HCT116 (cell line): Measurements from ENCODE around the gene TBC1D2B. TPM values are rescaled to one million over a fixed set of nuclear protein-coding genes. Genes with fewer than 3 reads are reported as not detected.

Experiments used
- ATAC-seq: fragments of 200-7000 bp; cut with Tn5 transposase; 2 replicates; pipeline ENCODE4 v1.9.1; 2020; ENCODE audit warnings: mild to moderate bottlenecking, moderate library complexity
- BruUV-seq: library from RNA; stranded (reverse); fragments of 400-500 nt; replicated peaks from 2 replicates; lab custom pipeline; 2021; lab: Mats Ljungman, UMichigan
- CTCF ChIA-PET: fragments of 300-600 bp; sonication (Branson Sonifier 250); formaldehyde crosslinking; loops from one replicate; lab custom pipeline; 2021; ENCODE audit warnings: antibody characterized with exemption; lab: Charles Lee
- POLR2A ChIA-PET: fragments of 300-600, 350-600 bp; sonication (Branson Sonifier 250); formaldehyde crosslinking; loops from one replicate; lab custom pipeline; 2021; ENCODE audit warnings: antibody characterized with exemption; lab: Charles Lee
- RAD21 ChIA-PET, 2 experiments: fragments of 300-600 bp; sonication (Branson Sonifier 250); formaldehyde crosslinking; loops; one replicate each; lab custom pipeline; 2023; ENCODE audit warnings: low total read pairs in 2 of 2; ENCODE audit not compliant: uncharacterized antibody in 2 of 2, unreplicated experiment in 2 of 2, low non-redundant PET in 1 of 2; lab: Charles Lee
- DNase-seq: peaks from one replicate; pipeline ENCODE4 v3.0.0-alpha.2; 2010; ENCODE audit warnings: low read depth, low spot score
- H2AFZ ChIP-seq: fragments of 200-600 bp; shearing (Covaris generic), sonication (generic); 2 replicates; pipeline ENCODE4 v1.6.1; 2017; ENCODE audit warnings: low read depth, mixed run types, mixed read lengths, antibody characterized with exemption, low read length; ENCODE audit not compliant: poor library complexity, severe bottlenecking
- H3K27ac ChIP-seq: 2 replicates; pipeline ENCODE4 v1.5.1; 2012; ENCODE audit warnings: low read depth, low read length
- H3K27me3 ChIP-seq: fragments of 200-600 bp; sonication (generic); 2 replicates; pipeline ENCODE4 v1.6.1; 2016; ENCODE audit warnings: mixed run types, low read length, mixed read lengths; ENCODE audit not compliant: insufficient read depth
- H3K36me3 ChIP-seq, 2 experiments: fragments of 200-500 bp in 1 of 2; fragments of 200-600 bp in 1 of 2; sonication (Bioruptor generic) in 1 of 2; sonication (generic) in 1 of 2; 2 replicates each; pipeline versions ENCODE4 v1.5.1 to v1.6.1; 2014 to 2016; ENCODE audit warnings: low read length in 2 of 2, inconsistent platforms in 1 of 2, mixed read lengths in 1 of 2, mixed run types in 1 of 2; ENCODE audit not compliant: insufficient read depth in 2 of 2, control insufficient read depth in 1 of 2
- H3K4me1 ChIP-seq, 2 experiments: fragments of 200-600 bp in 1 of 2; sonication (generic) in 1 of 2; 2 replicates each; pipeline versions ENCODE4 v1.5.1 to v1.6.1; 2012 to 2017; ENCODE audit warnings: low read length in 2 of 2, inconsistent platforms in 1 of 2, mild to moderate bottlenecking in 1 of 2, mixed read lengths in 1 of 2, mixed run types in 1 of 2, moderate library complexity in 1 of 2; ENCODE audit not compliant: insufficient read depth in 2 of 2, control insufficient read depth in 1 of 2
- H3K4me2 ChIP-seq: fragments of 200-600 bp; sonication (generic); 2 replicates; pipeline ENCODE4 v1.6.1; 2017; ENCODE audit warnings: mixed run types, low read length, mixed read lengths
- H3K4me3 ChIP-seq, 2 experiments: fragments of 200-600 bp in 1 of 2; sonication (generic) in 1 of 2; replicated peaks in 1 of 2; 2 replicates each; pipeline ENCODE4 v1.5.1; 2011 to 2016; ENCODE audit warnings: low read length in 2 of 2, control low read depth in 1 of 2, low read depth in 1 of 2, mild to moderate bottlenecking in 1 of 2, mixed read lengths in 1 of 2, mixed run types in 1 of 2
- H3K79me2 ChIP-seq: fragments of 200-600 bp; sonication (generic); 2 replicates; pipeline ENCODE4 v1.6.1; 2017; ENCODE audit warnings: mild to moderate bottlenecking, mixed run types, low read length, moderate library complexity, mixed read lengths; ENCODE audit not compliant: insufficient read depth
- H3K9ac ChIP-seq: fragments of 200-600 bp; sonication (generic); 2 replicates; pipeline ENCODE4 v1.6.1; 2016; ENCODE audit warnings: low read length, mixed read lengths
- H3K9me2 ChIP-seq: fragments of 200-600 bp; sonication (generic), shearing (Covaris generic); 2 replicates; pipeline ENCODE4 v1.6.1; 2017; ENCODE audit warnings: mixed run types, mild to moderate bottlenecking, moderate library complexity; ENCODE audit not compliant: insufficient read depth
- H3K9me3 ChIP-seq, 2 experiments: fragments of 200-500 bp in 1 of 2; fragments of 200-600 bp in 1 of 2; sonication (Bioruptor generic) in 1 of 2; sonication (generic) in 1 of 2; 2 replicates each; pipeline ENCODE4 v1.6.1; 2014 to 2017; ENCODE audit warnings: low read length in 2 of 2, mixed read lengths in 2 of 2, inconsistent platforms in 1 of 2, low read depth in 1 of 2, mild to moderate bottlenecking in 1 of 2, mixed run types in 1 of 2, moderate library complexity in 1 of 2; ENCODE audit not compliant: control insufficient read depth in 1 of 2, insufficient read depth in 1 of 2
- H4K20me1 ChIP-seq: fragments of 200-600 bp; sonication (generic), shearing (Covaris generic); 2 replicates; pipeline ENCODE4 v1.6.1; 2017; ENCODE audit warnings: mixed run types, mild to moderate bottlenecking, moderate library complexity; ENCODE audit not compliant: insufficient read depth
- EZH2phosphoT487 ChIP-seq: fragments of 200-600 bp; IDR thresholded peaks from 2 replicates; pipeline ENCODE4 v1.6.1; 2018; ENCODE audit warnings: antibody characterized with exemption, borderline replicate concordance
- FOSL1 ChIP-seq: IDR thresholded peaks from 2 replicates; pipeline ENCODE4 v1.6.1; 2012; ENCODE audit warnings: low read depth
- POLR2A ChIP-seq: IDR thresholded peaks from 2 replicates; pipeline ENCODE4 v1.7.0; 2011; ENCODE audit warnings: borderline replicate concordance; ENCODE audit not compliant: insufficient read depth, insufficient read length; ENCODE audit errors: extremely low read depth
- POLR2AphosphoS5 ChIP-seq: IDR thresholded peaks from 2 replicates; pipeline ENCODE4 v1.6.1; 2011; ENCODE audit warnings: mild to moderate bottlenecking, low read depth, low read length, moderate library complexity
- RAD21 ChIP-seq: IDR thresholded peaks from 2 replicates; pipeline ENCODE4 v1.6.1; 2012; ENCODE audit warnings: low read depth, mild to moderate bottlenecking
- REST ChIP-seq: IDR thresholded peaks from 2 replicates; pipeline ENCODE4 v1.6.1; 2012; ENCODE audit warnings: low read depth
- SIN3A ChIP-seq: IDR thresholded peaks from 2 replicates; pipeline ENCODE4 v1.6.1; 2012; ENCODE audit warnings: low read depth
- TCF7L2 ChIP-seq: IDR thresholded peaks from 2 replicates; pipeline ENCODE4 v1.7.0; 2011; ENCODE audit warnings: borderline replicate concordance, inconsistent platforms; ENCODE audit not compliant: insufficient read depth, insufficient read length; ENCODE audit errors: extremely low read depth
- intact Hi-C: fragments of 100-400 bp; cut with micrococcal nuclease; formaldehyde crosslinking; loops from 2 replicates; pipeline ENCODE4 v1.10.0; 2022
- total RNA-seq: library from RNA; stranded (reverse); gene quantifications from one replicate; pipeline ENCODE4 v1.2.1, GENCODE V29; 2021; ENCODE audit not compliant: unreplicated experiment

Gene TBC1D2B
- total RNA-seq, 1 experiment from 2014 or later = 16.6 TPM

GRCh38 chr15:78111788-78112187 lies 34.3 kb upstream of the TBC1D2B start:
- no peak overlapping the region for H3K27ac ChIP-seq
- intact Hi-C loops = loop anchor here (2.0 kb wide), 1 partner anchor 311 kb away; no protein-coding TSS in a partner anchor
- no peak overlapping the region for H3K9ac ChIP-seq
- no peaks in the 10 kb centered on the region for H3K36me3 ChIP-seq
- no peaks in the 10 kb centered on the region for H3K79me2 ChIP-seq
- H3K4me3 ChIP-seq = no peak overlapping the region
- DNase-seq (no peak), ATAC-seq (no peak)
- CTCF ChIA-PET = interaction anchor here (0.9 to 4.0 kb wide), 6 partner anchors 84 to 204 kb away, joined by 3 to 26 read pairs (median 6); partner anchors contain the start of gene DNAJA4
- no peaks in the 10 kb centered on the region for H3K9me2 ChIP-seq
- no peak overlapping the region for H2AFZ ChIP-seq
- no peak for TF ChIP-seq RAD21
- no peak for TF ChIP-seq SIN3A
- TF ChIP-seq POLR2AphosphoS5 = no peak
- TF ChIP-seq REST = no peak
- no peak for TF ChIP-seq EZH2phosphoT487
- TF ChIP-seq TCF7L2 = no peak
- TF ChIP-seq POLR2A = no peak
- no peak for TF ChIP-seq FOSL1
- H3K9me3 ChIP-seq = no peaks in the 10 kb centered on the region
- RAD21 ChIA-PET = interaction anchor here in 1 of 2 experiments (1.9 kb wide), 1 partner anchor 130 kb away, joined by 7 read pairs; no protein-coding TSS in a partner anchor
- BruUV-seq = no TSS peak
- H4K20me1 ChIP-seq = no peaks in the 10 kb centered on the region
- H3K27me3 ChIP-seq = no peaks in the 10 kb centered on the region
- POLR2A ChIA-PET = no interaction called here
- no peak overlapping the region for H3K4me2 ChIP-seq
- 0 out of 4 replicates have a peak, but pooled peaks cover 0 to 6% of the 10 kb centered on the region in 2 experiments for H3K4me1 ChIP-seq
